Measurements from ENCODE around the gene ARHGAP26. TPM values are rescaled to one million over a fixed set of nuclear protein-coding genes. Genes with fewer than 3 reads are reported as not detected.

ARHGAP26 gene
- total RNA-seq, 1 experiment from 2014 or later = 65.5 TPM

Other genes starting within 250 kb of the ARHGAP26 start
- gene FGF1, start 84.3 kb upstream of the ARHGAP26 start, total RNA-seq (2021; ENCODE audit: unreplicated experiment) = not detected